ENCODE data around the gene TRPC4AP. TPM values are rescaled to one million over a fixed set of nuclear protein-coding genes. Genes with fewer than 3 reads are reported as not detected.

The TRPC4AP gene
- total RNA-seq, 1 experiment from 2014 or later: 48.6 TPM

GRCh38 chr20:34980543-34981233 lies 111.9 kb downstream of the TRPC4AP start:
- CTCF ChIA-PET: no interaction called here

More at GRCh38 chr20:34980543-34981233, 111.9 kb downstream of the TRPC4AP start:
- no peaks in the 10 kb centered on the region for H3K9me2 ChIP-seq (ENCODE audit: insufficient read depth)
- H3K4me2 ChIP-seq (ENCODE audit: low read length): no peak overlapping the region
- H3K4me3 ChIP-seq (replicated peaks in 1 of 2; ENCODE audit: low read depth in 1 of 2, low read length in 2 of 2): no peak overlapping the region
- ATAC-seq: no peak
- BruUV-seq (replicated peaks): no TSS peak
- peaks cover 4% of the 10 kb centered on the region; the same call in 1 of the 2 replicates for H3K27me3 ChIP-seq (ENCODE audit: insufficient read depth, low read length)
- DNase-seq (ENCODE audit: low read depth, low spot score): no peak
- no peak overlapping the region for H2AFZ ChIP-seq (ENCODE audit: low read depth, low read length, poor library complexity, severe bottlenecking)
- POLR2A ChIA-PET: no interaction called here
- RAD21 ChIA-PET (ENCODE audit: low non-redundant PET in 1 of 2, low total read pairs in 2 of 2, uncharacterized antibody in 2 of 2, unreplicated experiment in 2 of 2): interaction anchor here in 1 of 2 experiments (0.7 kb wide), 1 partner anchor 53 kb away, joined by 4 read pairs; no protein-coding TSS in a partner anchor
- no peak overlapping the region for H3K9ac ChIP-seq (ENCODE audit: low read length)
- intact Hi-C loops (cut with micrococcal nuclease): no loop called here
- no peaks in the 10 kb centered on the region for H4K20me1 ChIP-seq (ENCODE audit: insufficient read depth)
- H3K36me3 ChIP-seq (ENCODE audit: control insufficient read depth in 1 of 2, insufficient read depth in 2 of 2, low read length in 2 of 2): no peaks in the 10 kb centered on the region
- H3K27ac ChIP-seq (ENCODE audit: low read depth, low read length): no peak overlapping the region
- H3K9me3 ChIP-seq (ENCODE audit: control insufficient read depth in 1 of 2, insufficient read depth in 1 of 2, low read depth in 1 of 2, low read length in 2 of 2): no peaks in the 10 kb centered on the region
- TF ChIP-seq, protein P1, sequence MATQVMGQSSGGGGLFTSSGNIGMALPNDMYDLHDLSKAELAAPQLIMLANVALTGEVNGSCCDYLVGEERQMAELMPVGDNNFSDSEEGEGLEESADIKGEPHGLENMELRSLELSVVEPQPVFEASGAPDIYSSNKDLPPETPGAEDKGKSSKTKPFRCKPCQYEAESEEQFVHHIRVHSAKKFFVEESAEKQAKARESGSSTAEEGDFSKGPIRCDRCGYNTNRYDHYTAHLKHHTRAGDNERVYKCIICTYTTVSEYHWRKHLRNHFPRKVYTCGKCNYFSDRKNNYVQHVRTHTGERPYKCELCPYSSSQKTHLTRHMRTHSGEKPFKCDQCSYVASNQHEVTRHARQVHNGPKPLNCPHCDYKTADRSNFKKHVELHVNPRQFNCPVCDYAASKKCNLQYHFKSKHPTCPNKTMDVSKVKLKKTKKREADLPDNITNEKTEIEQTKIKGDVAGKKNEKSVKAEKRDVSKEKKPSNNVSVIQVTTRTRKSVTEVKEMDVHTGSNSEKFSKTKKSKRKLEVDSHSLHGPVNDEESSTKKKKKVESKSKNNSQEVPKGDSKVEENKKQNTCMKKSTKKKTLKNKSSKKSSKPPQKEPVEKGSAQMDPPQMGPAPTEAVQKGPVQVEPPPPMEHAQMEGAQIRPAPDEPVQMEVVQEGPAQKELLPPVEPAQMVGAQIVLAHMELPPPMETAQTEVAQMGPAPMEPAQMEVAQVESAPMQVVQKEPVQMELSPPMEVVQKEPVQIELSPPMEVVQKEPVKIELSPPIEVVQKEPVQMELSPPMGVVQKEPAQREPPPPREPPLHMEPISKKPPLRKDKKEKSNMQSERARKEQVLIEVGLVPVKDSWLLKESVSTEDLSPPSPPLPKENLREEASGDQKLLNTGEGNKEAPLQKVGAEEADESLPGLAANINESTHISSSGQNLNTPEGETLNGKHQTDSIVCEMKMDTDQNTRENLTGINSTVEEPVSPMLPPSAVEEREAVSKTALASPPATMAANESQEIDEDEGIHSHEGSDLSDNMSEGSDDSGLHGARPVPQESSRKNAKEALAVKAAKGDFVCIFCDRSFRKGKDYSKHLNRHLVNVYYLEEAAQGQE (IDR thresholded peaks at IDR 0.05; ENCODE audit: low read depth): no peak
- TF ChIP-seq CEBPB (IDR thresholded peaks at IDR 0.05; ENCODE audit: low read depth) (no peak), ATF3 (IDR thresholded peaks at IDR 0.05) (no peak), YY1 (IDR thresholded peaks at IDR 0.05; ENCODE audit: extremely low read depth, insufficient replicate concordance, low read depth, low read length) (no peak), ZNF274 (IDR thresholded peaks at IDR 0.05; ENCODE audit: low read depth, low read length) (no peak), RAD21 (IDR thresholded peaks at IDR 0.05; ENCODE audit: low read depth) (no peak)
- H3K4me1 ChIP-seq (ENCODE audit: control insufficient read depth in 1 of 2, insufficient read depth in 2 of 2, low read length in 2 of 2): peaks cover 0 to 4% of the 10 kb centered on the region in 2 experiments; a peak in 1 of 4 replicates
- H3K79me2 ChIP-seq (ENCODE audit: insufficient read depth, low read length): no peaks in the 10 kb centered on the region
